GM18520 (cell line): Measurements from ENCODE around the gene SORCS1.

Experiments
- ATAC-seq: cut with Tn5 transposase; IDR thresholded peaks from one replicate; pipeline ENCODE4 v1.9.1; 2021; ENCODE audit not compliant: unreplicated experiment

SORCS1 gene

GRCh38 chr10:106997721-106998120, 166.8 kb downstream of the SORCS1 start:
- no peak for ATAC-seq

- ATAC-seq, result no peak
Measured at GRCh38 chr10:106996510-106996909, 168.0 kb downstream of the SORCS1 start.

GRCh38 chr10:106992055-106992454, 172.5 kb downstream of the SORCS1 start:
- no peak for ATAC-seq

GRCh38 chr10:106991091-106991490, 173.4 kb downstream of the SORCS1 start:
- ATAC-seq, result no peak

DNA sequence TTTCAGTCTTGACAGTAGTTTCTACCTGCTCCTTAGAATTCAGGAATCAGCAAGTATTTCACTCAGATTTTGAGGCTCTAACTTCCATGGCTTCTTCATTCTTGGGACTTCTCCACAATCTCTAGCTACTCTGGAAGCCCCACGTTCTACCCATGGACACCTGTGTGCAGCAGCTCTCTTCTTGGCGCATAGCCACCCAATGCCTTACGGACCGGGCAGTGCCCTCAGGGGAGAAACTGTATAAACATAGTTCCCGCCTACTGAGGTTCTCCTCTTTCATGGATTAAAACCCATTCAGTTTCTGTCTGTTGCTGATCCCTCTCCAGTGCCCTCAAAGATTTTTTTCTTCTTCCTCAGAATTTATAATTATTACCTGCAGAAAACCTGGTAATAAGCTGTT, 177.1 kb downstream of the SORCS1 start:
- ATAC-seq, result no peak

DNA sequence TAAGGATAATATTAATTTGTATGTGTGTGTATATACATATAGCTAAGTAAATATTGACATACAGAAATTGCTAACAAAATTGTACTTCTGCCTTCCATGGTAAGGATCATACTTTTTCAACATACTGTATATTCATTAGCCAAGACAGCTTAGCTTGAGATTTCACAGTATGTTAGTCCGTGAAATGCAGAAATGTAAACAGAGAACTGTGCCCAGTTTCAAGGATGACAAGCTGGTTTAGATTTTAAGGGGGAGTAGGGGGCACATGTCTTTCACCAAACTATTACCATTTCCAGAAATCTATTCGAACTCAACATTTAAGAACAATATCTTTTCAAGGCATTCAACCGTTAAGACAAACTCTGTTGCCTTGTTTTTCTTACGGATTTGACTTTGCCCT, 182.2 kb downstream of the SORCS1 start:
- ATAC-seq, result no peak

GRCh38 chr10:106981452-106982075, 182.9 kb downstream of the SORCS1 start:
- ATAC-seq, result no peak

GRCh38 chr10:106980495-106981451, 183.7 kb downstream of the SORCS1 start:
- peak; percentile 61 for ATAC-seq

GRCh38 chr10:106978756-106979155, 185.8 kb downstream of the SORCS1 start:
- ATAC-seq, result no peak

- ATAC-seq, result no peak
Measured at GRCh38 chr10:106973716-106974115, 190.8 kb downstream of the SORCS1 start.

- ATAC-seq, result no peak
Measured at GRCh38 chr10:106973288-106973687, 191.2 kb downstream of the SORCS1 start.

DNA sequence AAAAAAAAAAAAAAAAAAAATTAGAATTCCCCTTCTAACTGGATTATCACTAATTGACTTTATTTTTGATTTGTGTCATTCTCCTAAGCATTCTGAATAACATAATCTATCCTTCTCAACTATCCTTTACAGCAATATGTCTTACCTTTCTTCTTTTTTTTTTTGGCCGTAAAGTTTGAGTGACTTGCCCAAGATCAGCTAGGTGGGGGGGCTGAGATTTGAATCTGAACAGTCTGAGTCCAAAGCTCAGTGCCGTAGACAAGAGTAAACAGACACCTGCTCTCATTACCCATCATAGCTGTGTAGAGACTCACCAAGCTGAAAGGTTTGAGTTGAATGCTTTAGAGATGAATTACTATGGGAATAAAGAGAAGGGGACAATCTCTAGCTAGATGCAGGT, 192.1 kb downstream of the SORCS1 start:
- ATAC-seq, result no peak

- ATAC-seq, result no peak
Measured at GRCh38 chr10:106971411-106971831, 193.1 kb downstream of the SORCS1 start.

GRCh38 chr10:106967452-106967851, 197.1 kb downstream of the SORCS1 start:
- no peak for ATAC-seq

- no peak for ATAC-seq
Measured at GRCh38 chr10:106960812-106961211, 203.7 kb downstream of the SORCS1 start.

DNA sequence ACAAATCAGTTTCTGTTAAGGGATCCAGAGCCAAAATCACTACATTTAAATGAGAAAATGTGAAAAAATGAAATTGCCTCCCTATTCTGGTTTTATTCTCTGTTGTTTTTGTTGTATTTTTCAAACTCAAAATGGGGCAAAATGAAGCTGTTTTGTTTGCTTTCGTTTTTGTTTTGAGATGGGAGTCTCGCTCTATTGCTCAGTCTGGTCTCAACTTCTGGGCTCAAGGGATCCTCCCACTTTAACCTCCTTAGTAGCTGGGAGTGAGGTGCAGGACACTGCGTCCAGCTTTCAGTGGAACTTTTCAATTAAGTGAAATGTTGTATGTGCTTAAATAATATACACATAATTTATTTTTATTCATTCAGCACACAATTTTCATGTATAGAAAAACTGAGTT, 205.0 kb downstream of the SORCS1 start:
- peak; percentile 55 for ATAC-seq

DNA sequence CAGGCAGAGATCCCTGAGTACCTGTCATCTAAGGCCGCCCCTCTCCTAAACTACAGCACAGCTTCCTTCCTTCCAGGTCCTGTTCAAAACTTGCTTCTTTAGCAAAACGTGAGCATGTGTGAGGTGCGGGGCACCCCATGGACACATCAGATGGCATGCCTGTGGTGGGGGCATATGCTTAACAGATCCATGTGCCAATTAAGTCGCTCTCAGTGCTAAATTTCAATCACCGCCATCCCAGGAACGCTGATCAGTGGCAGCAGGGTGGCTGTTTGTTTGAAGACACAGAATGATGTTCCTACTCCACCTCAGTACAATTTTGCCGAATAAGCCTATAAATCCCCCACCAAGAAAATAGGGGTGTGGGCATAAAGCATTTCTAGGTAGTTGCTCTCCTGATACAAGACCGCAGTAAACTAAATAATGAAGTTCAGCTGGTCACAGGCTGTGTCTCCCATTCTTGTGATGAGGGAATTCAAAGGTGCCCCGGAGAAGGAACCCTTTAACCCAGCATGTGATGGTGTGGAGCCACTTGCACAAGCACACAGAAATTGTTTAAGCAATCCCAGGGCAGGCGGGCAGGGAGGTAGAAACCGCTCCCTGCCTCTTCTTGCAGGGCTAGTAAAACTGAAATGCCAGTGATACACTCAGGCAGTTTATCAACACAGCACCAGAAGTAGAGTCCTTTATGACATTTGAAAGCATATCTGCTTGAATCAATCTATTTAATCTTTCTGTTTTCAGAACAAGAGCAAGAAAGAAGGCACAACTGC, 205.7 kb downstream of the SORCS1 start:
- ATAC-seq, result no peak

DNA sequence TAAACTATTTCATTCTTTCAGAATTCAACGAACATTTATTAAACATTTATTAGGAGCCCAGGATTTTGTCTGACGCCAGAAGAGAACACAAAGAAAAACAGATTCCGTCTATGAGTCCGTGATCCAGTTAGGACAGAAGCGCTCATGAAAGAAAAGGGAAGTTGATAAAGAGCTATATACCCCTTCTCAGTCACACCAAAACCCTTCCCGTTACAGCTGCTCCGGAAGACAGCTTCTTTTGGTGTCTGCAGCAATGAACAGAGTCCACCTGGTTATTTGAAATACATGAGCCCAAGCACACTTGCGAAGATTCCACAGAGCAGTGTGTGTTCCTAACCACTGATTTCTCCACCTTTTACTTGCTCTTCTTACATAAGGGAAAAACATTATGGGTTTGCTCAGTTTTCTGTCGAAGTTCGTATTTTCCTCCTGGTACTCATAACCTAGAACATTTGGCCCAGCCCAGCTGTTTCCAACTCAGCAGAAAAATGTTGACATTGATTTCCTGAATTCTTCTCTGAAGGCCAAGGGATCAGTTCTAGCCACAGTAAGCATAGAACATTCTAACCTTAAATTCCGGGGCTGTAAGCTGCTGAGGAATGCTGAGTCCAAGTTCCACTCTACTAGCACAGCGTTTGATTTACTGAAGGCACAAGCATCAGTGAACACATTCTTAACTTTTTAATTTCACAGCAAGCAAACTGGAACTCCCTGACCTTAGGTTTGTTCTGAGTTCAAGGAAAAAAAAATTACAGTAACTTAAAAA, 206.5 kb downstream of the SORCS1 start:
- ATAC-seq, result no peak

DNA sequence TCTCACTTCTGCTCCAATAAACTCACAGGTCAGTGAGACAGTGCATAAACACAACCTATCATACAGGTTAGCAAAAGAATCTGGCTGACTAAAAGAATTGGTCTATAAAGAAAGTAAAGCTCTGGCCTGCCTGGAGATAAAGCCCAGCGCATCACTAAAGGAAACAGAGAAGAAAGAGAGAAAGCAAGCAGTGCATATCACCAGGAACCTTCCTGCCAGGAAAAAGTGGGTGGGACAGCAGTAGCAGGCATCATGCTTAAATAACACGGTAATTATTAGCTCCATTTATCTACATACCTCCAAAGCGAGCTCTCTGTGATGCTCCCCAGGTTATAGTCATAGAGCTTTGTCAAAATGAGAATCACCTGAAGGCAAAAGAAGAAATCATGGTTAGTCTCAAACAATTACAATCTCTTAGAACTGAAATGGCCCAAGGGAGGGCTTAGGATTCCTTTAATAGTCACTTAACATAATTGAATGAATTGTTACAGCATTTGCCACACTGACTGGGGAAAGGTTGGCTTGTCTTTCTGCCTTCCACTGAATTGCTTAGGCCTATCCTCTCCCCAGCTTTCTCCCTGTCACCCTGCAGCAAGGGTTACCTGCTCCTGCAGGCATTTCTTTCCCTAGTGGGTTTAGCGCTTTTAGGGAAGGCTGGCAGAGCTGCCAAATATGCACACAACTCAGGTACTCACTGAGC, 208.1 kb downstream of the SORCS1 start:
- no peak for ATAC-seq

DNA sequence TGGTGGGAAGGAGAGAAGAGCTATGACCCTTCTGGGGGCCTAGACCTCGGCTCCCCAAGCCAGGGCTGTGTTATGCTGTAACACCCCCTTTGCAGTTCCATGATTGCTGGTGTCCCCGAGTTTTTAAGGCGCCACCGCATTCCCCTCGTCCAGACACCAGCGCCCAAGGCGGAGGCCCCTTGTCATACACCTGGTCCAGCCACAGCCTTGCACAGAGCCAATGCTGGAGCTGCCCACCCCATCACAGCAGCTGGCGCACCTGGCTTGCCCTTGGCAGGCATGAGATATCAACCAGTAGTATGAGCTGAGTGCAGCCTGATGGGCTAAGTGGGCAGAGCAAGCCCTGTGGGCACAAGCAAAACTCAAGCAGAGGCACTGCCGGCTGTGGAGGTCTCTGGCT, 209.4 kb downstream of the SORCS1 start:
- ATAC-seq, result no peak
